Lower lobe of right lung (tissue), 2 donors: Measurements from ENCODE around the gene NPTXR. TPM values are rescaled to one million over a fixed set of nuclear protein-coding genes. Genes with fewer than 3 reads are reported as not detected.
"Not testable (repeated sequence)": the region's sequence is repeated elsewhere in the genome, so short reads cannot be mapped to it uniquely, and the experiment has no call there.

Source experiments
- ATAC-seq, 2 donors: fragments of 200-7000 bp; cut with Tn5 transposase; one replicate each; pipeline ENCODE4 v1.9.1; 2020 to 2022; ENCODE audit warnings: mild to moderate bottlenecking in 2 of 2, moderate library complexity in 2 of 2
- DNase-seq: peaks from one replicate; pipeline ENCODE4 v3.0.0-alpha.2; 2020
- H3K27ac ChIP-seq: fragments of 200-600 bp; one replicate; pipeline ENCODE4 v1.8.0; 2022
- H3K27me3 ChIP-seq: fragments of 200-600 bp; one replicate; pipeline ENCODE4 v1.8.0; 2022; ENCODE audit warnings: low read depth
- H3K36me3 ChIP-seq: fragments of 200-600 bp; one replicate; pipeline ENCODE4 v1.8.0; 2022; ENCODE audit warnings: mild to moderate bottlenecking
- H3K4me1 ChIP-seq: fragments of 200-600 bp; one replicate; pipeline ENCODE4 v1.8.0; 2022
- H3K4me3 ChIP-seq: fragments of 200-600 bp; one replicate; pipeline ENCODE4 v1.8.0; 2022; ENCODE audit warnings: mild to moderate bottlenecking
- H3K9me3 ChIP-seq: fragments of 200-600 bp; one replicate; pipeline ENCODE4 v1.8.0; 2022
- CTCF ChIP-seq: fragments of 200-600 bp; IDR thresholded peaks from one replicate; pipeline ENCODE4 v1.8.0; 2022; ENCODE audit warnings: antibody characterized with exemption, mild to moderate bottlenecking
- intact Hi-C: fragments of 100-400 bp; cut with DNase I; formaldehyde crosslinking; loops from one replicate; pipeline ENCODE4 v1.11.0; 2022
- total RNA-seq: library from RNA; stranded (reverse); fragmentation: NEBNext Ultra II Directional; extraction: Animal tissue kit (Norgen Biotek cat#: 25700); gene quantifications from one replicate; pipeline ENCODE4 v1.2.1, GENCODE V29; 2021
- donor health status: DM: no; HTN: yes; CAD: no; lungs with severe emphysema.

The NPTXR gene
- total RNA-seq, 1 donor from 2014 or later, result 5.1 TPM

DNA sequence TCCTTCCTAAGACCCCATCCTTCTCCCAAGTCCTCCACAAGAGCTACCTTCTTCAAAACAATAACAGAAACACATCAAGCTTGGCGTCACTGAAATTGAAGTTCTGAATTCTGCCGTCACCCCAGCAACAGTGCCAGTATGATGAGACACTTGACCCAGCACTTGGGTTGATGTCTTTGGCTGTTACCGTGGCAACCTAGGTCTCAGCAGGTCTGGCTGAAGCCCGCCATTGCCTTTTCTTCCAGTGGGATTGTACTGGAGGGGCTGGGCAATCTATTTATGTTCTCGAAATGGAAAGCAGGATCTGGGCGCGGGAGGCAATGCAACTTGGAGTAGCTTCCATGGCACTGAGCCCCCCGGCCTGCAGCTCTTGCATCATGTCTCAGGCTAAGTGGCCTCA lies 23.8 kb downstream of the NPTXR start:
- Histone ChIP-seq H3K4me3 (no peak overlapping the region), H3K4me1 (no peaks in the 10 kb centered on the region), H3K9me3 (no peaks in the 10 kb centered on the region), H3K27me3 (no peaks in the 10 kb centered on the region), H3K36me3 (no peaks in the 10 kb centered on the region), H3K27ac (no peak overlapping the region)
- DNase-seq, result no peak
- no peak for ATAC-seq
- TF ChIP-seq CTCF, result no peak
- intact Hi-C loops, result no loop called here

- Histone ChIP-seq H3K4me1 (no peaks in the 10 kb centered on the region), H3K27ac (no peak overlapping the region), H3K4me3 (no peak overlapping the region), H3K36me3 (no peaks in the 10 kb centered on the region), H3K9me3 (no peaks in the 10 kb centered on the region), H3K27me3 (no peaks in the 10 kb centered on the region)
- intact Hi-C loops, result no loop called here
- no peak for TF ChIP-seq CTCF
- no peak for DNase-seq
- ATAC-seq, result no peak
These were observed 24.4 kb downstream of the NPTXR start for GRCh38 chr22:38819387-38819940.

DNA sequence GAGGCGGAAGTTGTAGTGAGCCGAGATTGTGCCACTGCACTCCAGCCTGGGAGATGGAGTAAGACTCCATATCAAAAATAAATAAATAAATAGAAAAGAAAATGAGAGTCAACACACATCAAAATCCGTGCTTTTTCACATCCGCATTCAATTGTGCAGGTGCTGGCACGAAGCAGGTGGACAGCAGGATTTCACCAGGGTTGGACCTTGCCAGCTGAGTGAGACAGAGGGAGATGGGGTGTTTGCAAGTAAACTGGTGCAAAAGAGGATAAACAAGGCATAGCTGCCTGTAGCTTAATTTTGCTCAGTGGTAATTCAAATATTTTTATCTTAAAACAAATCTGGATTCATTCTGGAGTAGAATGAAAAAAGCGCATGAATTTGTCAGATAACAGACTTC lies 26.6 kb downstream of the NPTXR start:
- intact Hi-C loops, result no loop called here
- no peaks in the 10 kb centered on the region for H3K27me3 ChIP-seq
- no peak for TF ChIP-seq CTCF

GRCh38 chr22:38815842-38816241 lies 28.0 kb downstream of the NPTXR start:
- Histone ChIP-seq H3K27me3 (no peaks in the 10 kb centered on the region), H3K27ac (no peak overlapping the region), H3K36me3 (no peaks in the 10 kb centered on the region), H3K9me3 (no peaks in the 10 kb centered on the region), H3K4me3 (no peak overlapping the region), H3K4me1 (no peaks in the 10 kb centered on the region)
- ATAC-seq (no peak), DNase-seq (no peak)
- intact Hi-C loops, result no loop called here
- TF ChIP-seq CTCF, result no peak

More for the DNA sequence above, 26.6 kb downstream of the NPTXR start:
- Histone ChIP-seq H3K27ac (no peak overlapping the region), H3K9me3 (no peaks in the 10 kb centered on the region), H3K4me1 (no peaks in the 10 kb centered on the region), H3K4me3 (no peak overlapping the region), H3K36me3 (no peaks in the 10 kb centered on the region)
- no peak for DNase-seq
- ATAC-seq, result no peak

DNA sequence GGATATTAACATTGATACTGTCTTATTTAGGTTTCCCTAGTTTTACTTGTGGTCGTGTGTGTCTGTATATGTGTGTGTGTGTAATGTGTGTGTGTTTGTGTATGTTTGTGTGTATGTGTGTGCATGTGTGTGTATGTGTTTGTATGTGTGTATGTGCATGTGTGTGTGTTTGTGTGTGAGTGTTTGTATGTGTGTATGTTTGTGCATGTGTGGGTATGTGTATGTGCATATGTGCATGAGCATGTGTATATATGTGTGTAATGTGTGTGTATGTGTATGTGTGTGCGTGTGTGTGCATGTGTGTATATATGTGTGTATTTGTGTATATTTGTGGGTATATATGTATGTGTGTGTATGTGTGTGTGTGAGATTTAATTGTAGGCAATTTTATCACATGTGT lies 32.6 kb downstream of the NPTXR start:
- H3K9me3 ChIP-seq, result no peaks in the 10 kb centered on the region
- H3K4me3 ChIP-seq, result no peak overlapping the region
- TF ChIP-seq CTCF, result no peak
- ATAC-seq (no peak), DNase-seq (no peak)
- intact Hi-C loops, result no loop called here
- H3K27ac ChIP-seq, result no peak overlapping the region
- H3K36me3 ChIP-seq, result no peaks in the 10 kb centered on the region
- H3K4me1 ChIP-seq, result no peaks in the 10 kb centered on the region
- no peaks in the 10 kb centered on the region for H3K27me3 ChIP-seq

GRCh38 chr22:38805041-38805593 lies 38.7 kb downstream of the NPTXR start:
- H3K27me3 ChIP-seq, ATAC-seq, intact Hi-C loops, H3K4me1 ChIP-seq, H3K27ac ChIP-seq, H3K4me3 ChIP-seq, H3K36me3 ChIP-seq, H3K9me3 ChIP-seq, DNase-seq: not testable (repeated sequence)
